Left renal cortex interstitium (tissue), 4 donors: ENCODE measurements around the gene CCDC154. TPM values are rescaled to one million over a fixed set of nuclear protein-coding genes. Genes with fewer than 3 reads are reported as not detected.

Source experiments
- DNase-seq, 4 donors: peaks; one replicate each; pipeline ENCODE4 v3.0.0-alpha.2; 2013; ENCODE audit warnings: low read depth in 4 of 4, low spot score in 2 of 4, missing footprints in 1 of 4
- polyA plus RNA-seq, 4 donors: library from polyadenylated mRNA; unstranded; fragments of 120-200 nt; gene quantifications; one replicate each; pipeline ENCODE4 v1.2.1, GENCODE V29; 2013; ENCODE audit not compliant: insufficient read length in 4 of 4

The CCDC154 gene
- polyA plus RNA-seq, 4 donors, result 1.5 to 3.7 (median 2.9) TPM

GRCh38 chr16:1398351-1398750 lies 46.0 kb downstream of the CCDC154 start:
- no peak for DNase-seq

GRCh38 chr16:1397779-1398178 lies 46.6 kb downstream of the CCDC154 start:
- no peak for DNase-seq

DNA sequence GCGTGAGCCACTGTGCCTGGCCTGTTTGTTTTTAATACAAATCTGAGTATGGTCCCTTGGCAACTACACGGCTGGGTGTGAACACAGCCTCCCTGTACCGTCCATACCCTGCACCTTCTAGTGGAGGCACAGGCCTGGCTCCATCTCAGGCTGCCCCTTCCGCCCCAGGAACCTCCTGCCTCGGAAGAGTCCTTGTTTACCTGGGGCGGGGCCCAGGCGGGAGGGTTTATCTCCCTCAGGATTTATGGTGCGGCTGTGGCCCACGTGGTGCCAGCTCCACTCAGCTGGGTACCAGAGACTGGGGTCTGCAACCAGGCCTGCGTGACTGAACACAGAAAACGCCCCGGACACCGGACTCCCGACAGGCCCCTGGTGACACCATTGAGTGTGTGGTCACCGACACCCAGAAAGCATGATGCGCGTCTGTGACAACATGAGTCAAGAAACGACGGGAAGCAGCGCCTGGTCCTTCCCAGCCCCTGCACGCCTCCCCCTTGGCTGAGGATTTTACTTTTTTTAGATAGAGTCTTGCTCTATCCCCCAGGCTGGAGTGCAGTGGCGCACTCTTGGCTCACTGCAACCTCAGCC lies 48.8 kb downstream of the CCDC154 start:
- no peak for DNase-seq

DNA sequence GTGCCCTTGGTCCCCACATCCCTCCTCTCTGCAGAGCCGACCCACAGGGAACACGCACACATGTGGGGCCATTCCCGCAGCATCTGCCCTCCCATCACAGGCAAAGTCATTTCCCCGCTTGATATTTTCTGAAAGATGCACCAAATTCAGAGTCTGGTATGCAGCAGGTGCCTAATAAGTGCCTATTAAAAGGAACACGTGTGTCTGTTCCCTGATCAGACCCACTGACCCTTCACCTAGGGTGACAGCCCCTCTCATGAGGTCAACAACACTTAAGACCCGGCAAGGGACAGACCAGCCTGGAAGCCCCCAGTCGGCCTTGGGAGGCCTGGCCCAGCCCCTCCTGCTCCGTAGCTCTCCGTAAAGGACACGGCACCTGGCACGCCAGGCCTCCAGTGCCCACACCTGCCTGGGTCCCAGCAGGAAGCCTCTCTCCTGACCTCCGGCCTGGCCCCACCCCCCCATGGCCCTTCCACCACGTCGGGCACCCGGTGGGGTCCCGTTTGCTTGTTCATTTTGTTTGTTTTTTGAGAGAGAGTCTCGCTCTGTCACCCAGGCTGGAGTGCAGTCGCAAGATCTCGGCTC lies 49.9 kb downstream of the CCDC154 start:
- no peak for DNase-seq

DNA sequence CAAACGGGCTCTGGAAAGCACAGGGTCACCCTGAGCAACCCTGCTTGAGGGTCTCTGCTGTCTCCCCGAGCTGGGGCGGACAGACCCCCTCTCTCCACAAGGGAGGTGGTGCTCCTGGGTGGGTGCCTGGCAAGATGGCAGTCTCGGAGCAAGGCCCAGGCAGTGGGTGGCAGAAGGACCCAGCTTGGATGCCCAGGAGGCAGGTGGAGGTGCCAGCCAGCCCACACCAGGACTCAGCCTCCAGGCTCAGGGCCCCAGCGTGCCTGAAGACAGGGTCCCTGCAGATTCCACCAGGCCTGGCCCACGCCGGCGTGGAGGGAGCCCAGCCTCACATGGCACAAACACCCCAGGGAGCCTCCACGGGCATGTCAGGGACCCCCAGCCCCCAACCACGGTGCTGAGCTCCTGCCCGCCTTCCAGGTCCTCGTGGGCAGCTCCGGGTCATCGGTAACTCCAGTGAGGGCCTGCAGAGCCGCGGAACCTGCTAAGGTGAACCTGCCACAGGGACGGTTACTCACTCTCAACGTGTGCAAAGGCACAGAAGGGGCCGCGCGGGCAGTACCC lies 50.7 kb downstream of the CCDC154 start:
- DNase-seq, result no peak

DNA sequence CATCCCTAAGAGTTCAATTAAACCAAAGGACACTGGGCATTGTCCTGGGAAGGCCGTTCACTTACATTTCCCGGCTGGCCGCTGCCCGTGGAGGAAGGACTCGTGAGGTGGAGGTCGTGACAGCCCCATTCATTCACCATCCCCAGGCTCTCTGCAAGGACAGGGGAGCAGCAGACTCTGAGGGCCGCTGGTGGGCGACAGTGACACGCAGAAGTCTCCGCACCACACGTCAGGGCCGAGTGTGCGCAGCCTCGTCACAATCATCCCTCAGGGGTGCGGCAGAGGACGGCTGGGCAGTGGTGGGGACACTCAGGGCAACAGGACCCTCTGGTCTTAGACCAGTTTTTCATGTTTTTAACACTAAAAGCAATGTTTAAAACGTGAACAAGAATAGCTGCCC lies 51.5 kb downstream of the CCDC154 start:
- DNase-seq, result no peak

DNA sequence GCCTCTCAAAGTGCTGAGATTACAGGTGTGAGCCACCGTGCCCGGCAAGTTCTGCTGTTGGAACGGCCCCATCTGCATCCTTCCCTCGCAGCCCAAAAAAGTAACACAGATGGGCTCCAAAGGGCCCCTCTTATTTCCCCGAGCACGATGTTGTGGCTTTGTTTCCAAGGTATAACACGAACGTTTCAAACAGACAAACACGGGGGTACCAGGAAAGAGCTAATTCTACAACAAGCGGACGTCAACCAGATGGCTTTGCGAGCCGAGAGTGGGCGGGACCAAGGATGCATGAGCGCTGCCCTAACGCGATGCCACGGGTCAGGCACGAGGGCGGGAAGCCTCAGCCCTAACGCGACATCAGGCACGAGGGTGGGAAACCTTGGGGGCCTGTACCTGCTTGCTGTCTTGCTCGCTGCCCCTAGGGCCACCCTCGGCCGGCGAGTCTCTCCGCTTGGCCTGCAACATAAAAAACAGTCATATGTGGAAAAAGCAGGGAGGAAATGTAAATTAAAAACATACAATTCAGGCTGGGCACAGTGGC lies 54.0 kb downstream of the CCDC154 start:
- DNase-seq, result no peak

- no peak for DNase-seq
These were observed 54.6 kb downstream of the CCDC154 start for GRCh38 chr16:1389762-1390161.

- no peak for DNase-seq
These were observed 57.0 kb downstream of the CCDC154 start for GRCh38 chr16:1387331-1387730.

GRCh38 chr16:1385232-1385631 lies 59.1 kb downstream of the CCDC154 start:
- DNase-seq, result no peak

Other genes with a start within 250 kb of the CCDC154 start
- 1 to 10 TPM in 2 of 4 donors, under 1 TPM in 2; 0.67 to 1.9 (median 0.96) TPM for gene TPSG1, start 219.3 kb downstream of the CCDC154 start, polyA plus RNA-seq
- under 1 TPM in 3 of 4 donors, not detected in 1; 0.20 to 0.24 (median 0.24) TPM for gene TPSB2, start 214.4 kb downstream of the CCDC154 start, polyA plus RNA-seq
- not detected for gene TPSAB1, start 203.9 kb downstream of the CCDC154 start, polyA plus RNA-seq
- gene TPSD1, start 188.5 kb downstream of the CCDC154 start, polyA plus RNA-seq, result under 1 TPM in 1 of 4 donors, not detected in 3; 0.21 TPM
- 100 to 1,000 TPM; 152 to 184 (median 163) TPM for gene UBE2I, start 134.9 kb downstream of the CCDC154 start, polyA plus RNA-seq
- 1 to 10 TPM; 4.9 to 7.0 (median 6.1) TPM for gene BAIAP3, start 110.9 kb downstream of the CCDC154 start, polyA plus RNA-seq
- gene TSR3, start 92.7 kb downstream of the CCDC154 start, polyA plus RNA-seq, result 10 to 100 TPM; 38.3 to 80.2 (median 54.4) TPM
- 10 to 100 TPM; 51.5 to 77.0 (median 71.5) TPM for gene GNPTG, start 92.6 kb downstream of the CCDC154 start, polyA plus RNA-seq
- gene UNKL, start 29.9 kb downstream of the CCDC154 start, polyA plus RNA-seq, result 10 to 100 TPM; 13.8 to 22.9 (median 20.1) TPM
- gene UQCC4, start 23.8 kb downstream of the CCDC154 start, polyA plus RNA-seq, result 10 to 100 TPM; 12.4 to 17.2 (median 15.0) TPM
- gene PERCC1, start 13.5 kb downstream of the CCDC154 start, polyA plus RNA-seq, result under 1 TPM in 1 of 4 donors, not detected in 3; 0.22 TPM
- gene CLCN7, start 30.5 kb upstream of the CCDC154 start, polyA plus RNA-seq, result 10 to 100 TPM; 36.8 to 78.5 (median 54.4) TPM
- gene PTX4, start 44.4 kb upstream of the CCDC154 start, polyA plus RNA-seq, result not detected
- 10 to 100 TPM; 26.5 to 50.5 (median 41.5) TPM for gene TELO2, start 48.8 kb upstream of the CCDC154 start, polyA plus RNA-seq
- gene TMEM204, start 89.1 kb upstream of the CCDC154 start, polyA plus RNA-seq, result 10 to 100 TPM; 19.2 to 34.6 (median 22.6) TPM
- gene IFT140, start 167.5 kb upstream of the CCDC154 start, polyA plus RNA-seq, result 10 to 100 TPM; 34.6 to 54.9 (median 44.7) TPM
- gene CRAMP1, start 167.8 kb upstream of the CCDC154 start, polyA plus RNA-seq, result 10 to 100 TPM; 15.6 to 31.4 (median 23.4) TPM
- 10 to 100 TPM; 71.5 to 80.9 (median 78.5) TPM for gene JPT2, start 233.7 kb upstream of the CCDC154 start, polyA plus RNA-seq